CD4-positive, alpha-beta T cell treated with Interleukin-17A for 4 hours (primary cell): ENCODE data around the gene MBD2.
"Not testable (repeated sequence)": the region's sequence is repeated elsewhere in the genome, so short reads cannot be mapped to it uniquely, and the experiment has no call there.

Source experiments
- DNase-seq: peaks from one replicate; pipeline ENCODE4 v3.0.0-alpha.2; 2020; ENCODE audit warnings: mixed read lengths

MBD2 gene

GRCh38 chr18:54147439-54147838 is 77.0 kb downstream of the MBD2 start:
- DNase-seq = no peak

- DNase-seq = no peak
These were observed 83.3 kb downstream of the MBD2 start for GRCh38 chr18:54141041-54141608.

GRCh38 chr18:54140641-54141040 is 83.8 kb downstream of the MBD2 start:
- DNase-seq = no peak

GRCh38 chr18:54135216-54135615 is 89.3 kb downstream of the MBD2 start:
- no peak for DNase-seq

GRCh38 chr18:54134053-54134452 is 90.4 kb downstream of the MBD2 start:
- no peak for DNase-seq

GRCh38 chr18:54130631-54131030 is 93.8 kb downstream of the MBD2 start:
- no peak for DNase-seq

- DNase-seq = no peak
These were observed 94.3 kb downstream of the MBD2 start for GRCh38 chr18:54130177-54130576.

GRCh38 chr18:54129448-54130067 is 94.9 kb downstream of the MBD2 start:
- DNase-seq = no peak

- no peak for DNase-seq
These were observed 96.6 kb downstream of the MBD2 start for GRCh38 chr18:54127759-54128378.

GRCh38 chr18:54125429-54125828 is 99.0 kb downstream of the MBD2 start:
- no peak for DNase-seq

- DNase-seq = not testable (repeated sequence)
These were observed 100.6 kb downstream of the MBD2 start for GRCh38 chr18:54123720-54124440.

GRCh38 chr18:54119524-54120019 is 104.9 kb downstream of the MBD2 start:
- DNase-seq = peak; percentile 6

- DNase-seq = no peak
These were observed 106.4 kb downstream of the MBD2 start for GRCh38 chr18:54117853-54118773.

GRCh38 chr18:54116541-54117257 is 107.8 kb downstream of the MBD2 start:
- DNase-seq = no peak

- no peak for DNase-seq
These were observed 112.1 kb downstream of the MBD2 start for GRCh38 chr18:54112356-54112755.

- no peak for DNase-seq
These were observed 115.3 kb downstream of the MBD2 start for GRCh38 chr18:54109131-54109683.

GRCh38 chr18:54102123-54102522 is 122.3 kb downstream of the MBD2 start:
- no peak for DNase-seq
